ENCODE measurements around the gene APOA1.

Gene APOA1

DNA sequence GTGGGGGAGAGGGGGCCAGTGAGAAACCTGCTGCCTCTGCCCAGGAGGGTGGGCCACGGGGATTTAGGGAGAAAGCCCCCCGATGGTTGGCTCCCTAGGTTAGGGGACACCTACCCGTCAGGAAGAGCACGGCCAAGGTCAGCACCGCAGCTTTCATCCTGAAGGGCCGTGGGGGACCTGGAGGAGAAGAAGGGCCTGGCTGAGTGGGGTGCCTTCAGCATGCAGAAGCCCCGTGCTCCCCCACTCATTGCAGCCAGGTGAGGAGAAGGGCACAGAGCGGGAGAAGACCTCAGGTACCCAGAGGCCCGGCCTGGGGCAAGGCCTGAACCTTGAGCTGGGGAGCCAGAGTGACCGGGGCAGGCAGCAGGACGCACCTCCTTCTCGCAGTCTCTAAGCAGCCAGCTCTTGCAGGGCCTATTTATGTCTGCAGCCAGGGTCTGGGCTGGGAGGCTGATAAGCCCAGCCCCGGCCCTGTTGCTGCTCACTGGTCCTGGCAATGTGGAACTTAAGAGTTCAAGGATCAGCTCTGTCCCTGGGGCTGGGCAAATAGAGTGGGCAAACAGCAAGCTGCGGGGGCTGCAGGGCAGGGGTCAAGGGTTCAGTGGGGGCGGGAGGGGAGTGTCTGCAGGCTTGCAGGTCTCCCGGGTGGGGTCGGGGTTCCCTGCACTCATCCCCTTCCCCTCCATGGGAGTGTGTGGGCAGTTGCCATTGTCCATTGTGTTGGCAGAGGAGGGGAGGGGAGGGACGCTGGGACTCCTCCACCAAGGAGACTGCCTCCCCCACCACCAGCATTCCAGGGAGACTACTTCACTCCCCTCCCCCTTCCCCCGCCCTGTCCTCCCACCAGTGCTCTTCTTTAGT, at the start of gene APOA1:
TSS of gene APOA1 (minus strand) at position 392 of the 861 bp plus-strand sequence. CDS start at position 157, 235 bp downstream.
- ATAC-seq, result no peak
- DNase-seq, result no peak

DNA sequence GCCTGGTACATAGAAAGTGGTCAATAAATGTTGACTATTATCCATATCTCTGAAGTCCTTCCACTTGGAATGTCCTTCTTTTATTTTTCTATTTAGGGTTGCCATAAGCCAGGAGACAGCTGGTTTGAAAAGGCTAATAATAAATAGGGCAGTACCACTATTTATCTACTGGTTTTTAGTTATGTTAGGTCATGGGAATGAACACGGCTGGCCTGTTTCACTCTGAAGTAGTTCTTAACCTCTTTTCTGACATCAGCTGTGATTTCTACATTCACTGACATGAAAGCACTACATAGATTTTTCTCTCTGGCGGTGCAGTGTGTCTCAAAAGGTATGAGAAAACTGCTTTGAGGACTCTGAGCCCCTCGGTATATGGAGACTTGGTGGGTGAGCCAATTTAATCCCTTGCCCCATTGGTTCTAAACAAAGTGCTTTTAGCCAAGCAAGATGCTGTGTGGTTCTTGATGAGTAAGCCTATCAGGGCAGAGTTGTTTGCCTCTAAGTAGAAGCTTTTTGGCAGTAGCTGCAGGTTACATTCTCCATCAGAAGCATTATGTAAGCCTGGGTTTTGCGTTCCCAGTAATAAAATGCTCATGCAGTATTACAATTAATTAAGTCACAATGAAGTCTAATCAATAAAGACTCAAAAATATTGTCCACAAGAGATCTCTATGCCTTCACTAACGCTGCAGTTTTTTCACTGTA, 48.7 kb upstream of the APOA1 start:
- DNase-seq (no peak), ATAC-seq (no peak)

DNA sequence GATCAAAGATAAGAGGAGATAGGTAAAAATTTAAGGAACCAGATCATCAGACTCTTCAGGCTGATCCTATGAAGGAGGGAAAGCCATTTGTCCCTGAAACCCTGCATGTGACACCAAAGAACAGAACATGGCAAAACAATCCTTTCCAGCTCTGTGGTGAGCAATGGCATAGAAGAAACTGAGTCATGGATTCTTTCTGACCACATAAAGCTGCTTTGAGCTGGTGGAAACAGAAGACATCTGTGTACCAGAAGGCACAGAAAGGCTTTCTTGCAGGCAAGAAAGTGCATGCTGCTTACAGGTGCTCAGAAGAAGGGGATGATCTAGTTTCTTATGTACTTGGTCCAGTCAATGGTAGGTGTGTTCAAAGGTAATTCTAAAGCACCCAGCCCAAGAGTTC, 45.0 kb upstream of the APOA1 start:
- ATAC-seq (peak; percentile 92), DNase-seq (peak; percentile 7)

DNA sequence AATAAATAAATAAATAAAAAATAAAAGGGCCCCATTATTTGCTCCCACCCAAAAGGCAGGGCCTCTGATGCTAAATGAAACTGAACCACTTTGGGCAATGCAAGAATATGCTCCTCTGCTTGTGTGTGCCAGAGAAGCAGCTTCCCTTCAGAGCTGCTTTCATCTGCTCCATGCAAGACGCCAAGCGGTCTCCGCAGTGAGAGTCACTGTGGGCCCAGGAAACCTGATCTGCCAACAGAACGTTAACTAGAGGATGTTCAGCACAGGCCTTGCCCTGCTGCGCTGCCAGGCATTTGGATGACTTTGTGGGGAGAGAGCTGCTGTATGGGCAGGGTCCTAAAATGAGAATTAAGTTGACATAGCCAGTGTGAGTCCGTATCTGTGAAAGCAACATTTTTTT, 43.7 kb upstream of the APOA1 start:
- DNase-seq (no peak), ATAC-seq (no peak)

DNA sequence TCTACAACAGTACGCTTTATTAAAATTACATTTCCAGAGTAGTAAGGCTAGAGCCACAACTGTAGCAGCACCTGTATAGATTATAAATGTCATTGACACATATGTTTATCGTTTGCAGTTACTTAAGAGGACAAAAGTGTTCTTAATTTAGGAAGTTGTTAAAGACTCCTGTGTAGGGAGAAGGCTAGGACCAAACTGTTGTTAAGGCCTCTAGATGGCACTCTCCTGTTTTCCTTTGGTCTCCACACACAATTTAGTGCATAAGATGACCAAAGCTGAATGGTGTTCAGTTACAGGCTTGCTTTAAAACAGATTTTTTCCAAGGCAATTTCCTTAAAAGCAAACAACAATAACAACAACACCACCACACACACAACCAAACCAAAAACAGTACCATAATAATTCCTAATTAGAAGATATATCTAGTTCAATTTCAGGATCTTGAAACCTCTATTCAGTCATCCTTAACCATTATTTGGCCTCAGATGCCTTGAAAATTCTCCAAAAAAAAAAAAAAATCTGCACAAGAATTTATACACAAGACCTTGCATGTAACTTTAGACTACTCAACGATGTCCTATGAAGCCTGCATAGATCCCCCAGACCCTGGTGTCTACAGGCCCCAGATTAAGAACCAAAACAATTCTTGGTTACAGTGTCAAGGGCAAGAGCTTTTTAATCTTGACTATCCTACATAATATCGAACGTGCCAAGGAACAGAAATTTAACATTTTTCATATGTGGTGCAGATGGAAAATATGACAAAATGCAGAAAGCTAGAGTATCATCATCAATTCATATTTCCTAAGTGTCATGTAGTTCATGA, 42.6 kb upstream of the APOA1 start:
- ATAC-seq, result peak; percentile 58
- DNase-seq, result no peak

DNA sequence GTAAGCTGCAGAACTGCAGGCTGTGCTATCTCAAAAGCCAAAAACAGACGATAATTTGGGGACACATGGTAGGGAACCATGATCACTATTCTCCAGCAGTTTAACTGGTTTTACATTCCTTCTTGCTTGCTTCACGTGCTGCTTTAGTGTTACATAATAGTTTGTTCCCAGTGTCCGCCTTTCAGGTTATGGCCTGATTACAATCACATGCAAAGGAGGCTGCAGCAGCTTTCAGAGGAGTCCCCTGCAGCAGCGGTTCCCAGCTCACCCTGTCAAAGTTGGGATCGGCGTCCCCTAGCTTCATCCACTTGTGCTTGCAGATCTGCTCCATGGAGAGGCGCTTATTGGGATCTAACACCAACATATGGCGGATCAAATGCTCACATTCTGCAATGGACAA, 39.2 kb upstream of the APOA1 start:
- DNase-seq, result no peak
- ATAC-seq, result no peak

DNA sequence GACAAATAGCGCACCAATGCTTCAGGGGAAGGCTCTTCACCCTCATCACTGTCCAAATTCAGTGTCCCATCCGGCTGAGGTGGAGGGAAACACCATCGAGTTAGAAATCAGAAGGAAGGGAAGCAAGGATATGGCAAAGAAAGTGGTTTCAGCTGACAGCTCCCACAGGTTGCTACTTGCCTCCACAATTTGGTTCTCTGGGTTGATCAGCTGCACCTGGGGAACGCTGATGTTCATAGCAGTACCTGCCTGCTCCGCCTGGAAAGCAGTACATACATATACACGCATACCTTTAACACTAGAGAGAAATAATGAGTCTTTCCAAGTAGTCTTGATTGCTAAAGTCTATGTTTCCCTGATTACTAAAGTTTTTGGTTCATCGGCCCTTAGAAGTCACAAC, 37.8 kb upstream of the APOA1 start:
- DNase-seq (no peak), ATAC-seq (no peak)

DNA sequence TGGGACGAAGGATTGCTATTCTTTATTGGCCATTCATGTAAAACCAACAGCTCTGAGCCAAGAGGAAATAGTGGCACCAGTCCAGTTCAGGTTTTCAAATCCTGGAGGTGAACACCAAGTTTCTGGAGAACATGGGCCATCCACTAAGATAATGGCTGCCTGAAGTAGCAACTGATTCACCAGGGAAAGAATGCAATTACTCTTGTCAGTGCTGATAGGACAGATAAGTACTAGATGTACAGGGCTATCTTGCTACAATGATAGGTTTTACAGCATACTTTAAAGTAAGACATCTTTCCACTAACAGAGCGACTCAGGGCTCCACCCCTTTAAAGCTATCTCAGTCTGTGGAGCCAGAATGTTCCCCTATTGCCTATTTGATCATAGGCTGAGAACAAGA, 36.8 kb upstream of the APOA1 start:
- no peak for DNase-seq
- ATAC-seq, result no peak

DNA sequence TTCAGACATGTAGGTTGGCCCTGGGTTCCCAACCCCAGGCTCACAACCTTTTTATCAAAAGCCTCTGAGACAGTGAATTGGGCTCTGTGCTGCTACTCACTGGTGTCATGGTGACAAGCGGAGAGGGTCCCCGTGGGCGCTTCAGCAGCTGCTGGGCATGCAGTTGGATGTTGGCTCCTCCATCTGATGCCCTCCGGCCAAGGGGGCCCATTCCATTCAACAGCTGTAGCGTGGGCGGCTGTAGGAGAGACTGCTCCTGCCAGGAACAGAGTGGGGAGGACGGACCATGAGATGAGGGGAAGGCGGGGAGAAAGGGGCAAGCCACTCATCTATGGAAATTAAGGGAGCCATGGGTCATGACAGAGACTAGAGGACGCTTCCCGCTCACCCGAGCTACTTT, 36.0 kb upstream of the APOA1 start:
- ATAC-seq, result no peak
- DNase-seq, result no peak

DNA sequence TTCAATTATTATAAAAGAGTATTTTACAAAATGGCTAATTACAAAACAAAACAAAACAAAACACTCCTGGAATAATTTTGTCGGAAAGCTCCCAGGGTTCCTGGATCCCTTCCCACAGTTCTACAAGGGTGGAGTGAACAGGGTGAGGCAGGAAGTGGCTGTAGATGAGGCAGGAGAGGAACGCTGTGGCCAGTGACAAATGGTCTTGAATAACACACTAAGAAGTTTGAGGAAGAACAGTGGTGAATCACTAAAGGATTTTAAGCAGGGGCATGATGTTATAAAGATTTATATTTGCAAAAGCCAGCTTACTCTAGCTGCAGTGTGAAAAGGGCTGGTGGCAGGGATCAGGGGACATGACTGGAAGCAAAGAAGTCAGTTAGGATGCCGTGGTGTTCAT, 33.8 kb upstream of the APOA1 start:
- ATAC-seq (no peak), DNase-seq (no peak)

DNA sequence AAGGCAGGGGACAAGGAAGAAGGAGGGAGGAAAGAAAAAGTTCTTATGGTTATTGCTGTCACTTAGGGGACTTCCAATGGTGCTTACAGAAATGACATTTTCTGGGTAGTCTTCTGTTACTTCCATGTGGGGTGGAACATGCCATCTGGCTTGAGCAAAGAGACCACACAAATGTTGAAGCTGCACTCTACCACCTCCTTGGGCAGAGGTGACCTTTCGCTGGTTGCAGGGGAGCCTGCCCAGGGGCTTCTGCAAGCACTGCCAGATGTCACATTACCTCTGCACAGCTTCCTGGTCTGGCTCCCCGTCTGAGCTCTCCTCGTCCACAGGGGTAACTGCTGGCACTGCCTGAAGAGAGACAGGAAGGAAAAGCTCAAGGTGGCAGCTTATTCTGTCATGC, 32.6 kb upstream of the APOA1 start:
- peak; percentile 19 for ATAC-seq
- DNase-seq, result no peak

DNA sequence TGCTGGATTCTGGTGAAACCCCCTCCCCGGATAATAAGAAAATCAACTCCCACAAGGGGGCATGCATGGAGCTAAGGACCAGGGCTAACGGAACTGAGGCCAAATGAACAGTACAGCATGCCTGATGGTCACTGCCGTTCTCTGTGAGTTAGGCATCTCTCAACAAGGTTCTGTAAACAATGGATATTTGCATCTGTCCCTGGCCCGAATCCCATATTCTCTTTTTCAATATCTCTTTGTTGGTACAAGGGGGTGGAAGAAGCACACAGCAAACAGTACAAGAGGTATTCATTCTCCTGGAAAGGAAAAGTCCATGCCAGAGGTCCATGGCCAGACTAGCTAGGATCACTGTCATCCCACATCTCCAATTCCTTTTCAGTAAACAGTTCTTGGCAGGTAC, 32.2 kb upstream of the APOA1 start:
- no peak for ATAC-seq

DNA sequence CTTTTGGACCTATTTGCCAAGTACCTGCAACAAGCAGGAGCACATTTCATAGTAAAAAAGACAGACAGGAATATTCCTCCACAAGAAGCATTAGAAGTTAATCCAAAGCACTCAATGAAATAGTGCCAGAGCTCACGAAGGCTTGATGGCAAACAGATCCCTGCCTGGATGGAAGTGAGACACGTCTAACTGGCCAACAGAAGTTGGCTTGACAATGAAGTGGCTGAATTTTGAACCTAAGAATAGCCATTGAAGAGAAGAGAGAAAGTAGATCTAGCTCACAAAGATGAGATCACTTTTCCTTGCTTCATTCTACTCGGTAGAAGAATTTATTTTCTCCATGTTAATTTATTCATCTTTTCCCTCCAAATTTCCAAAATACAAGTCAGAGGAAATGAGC, 30.6 kb upstream of the APOA1 start:
- ATAC-seq, result no peak
- no peak for DNase-seq

More for the DNA sequence above, 32.2 kb upstream of the APOA1 start:
- DNase-seq, result no peak

DNA sequence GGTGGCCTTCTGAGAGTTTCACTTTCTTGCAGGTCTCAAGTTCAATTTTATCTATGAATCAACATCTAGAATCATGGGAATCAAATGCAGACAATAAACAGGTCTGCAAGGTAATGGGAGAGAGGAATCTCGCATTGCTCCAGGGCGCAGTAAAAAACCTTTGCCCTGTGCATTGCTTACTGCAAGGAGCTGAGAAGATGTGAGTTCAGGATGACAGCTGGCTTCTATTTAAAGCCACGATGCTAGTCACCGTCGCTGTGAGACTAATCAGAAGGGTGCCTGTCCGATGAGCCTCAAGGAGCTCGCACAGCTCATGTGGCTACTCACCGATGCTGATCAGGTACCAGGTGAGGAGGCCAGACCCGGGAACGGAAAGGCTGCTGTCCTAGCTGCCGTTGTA, 30.2 kb upstream of the APOA1 start:
- ATAC-seq (no peak), DNase-seq (no peak)

DNA sequence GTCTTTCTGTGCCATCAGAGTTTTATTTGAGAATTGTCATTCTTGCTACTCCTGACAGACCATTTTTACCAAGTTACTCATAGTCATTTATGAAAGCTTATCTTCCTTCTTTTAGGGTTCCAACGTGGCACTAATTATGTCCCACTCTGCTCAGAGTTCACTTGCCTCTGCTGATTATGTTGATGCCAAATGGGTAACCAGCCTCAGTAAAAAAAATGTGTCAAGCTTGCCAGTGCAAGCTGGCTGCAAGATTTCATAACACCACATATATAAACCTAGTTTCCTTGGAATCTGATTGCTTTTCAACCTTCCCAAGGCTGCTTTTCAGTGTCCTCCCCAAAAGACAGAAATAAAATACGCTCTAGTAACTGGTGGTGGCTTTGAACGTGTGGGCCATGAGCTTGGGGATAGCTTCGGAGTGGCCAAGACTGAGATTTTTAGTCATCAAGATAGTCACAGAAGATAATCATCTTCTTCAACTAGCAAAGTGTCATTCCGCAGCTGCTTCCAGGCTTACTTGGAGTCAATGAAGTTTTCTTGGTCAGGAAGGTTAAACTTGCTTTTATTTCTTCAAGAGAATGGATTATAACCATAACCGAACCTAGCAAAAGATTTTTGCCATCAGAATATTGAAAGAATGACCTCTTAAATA, 29.5 kb upstream of the APOA1 start:
- DNase-seq (no peak), ATAC-seq (no peak)

DNA sequence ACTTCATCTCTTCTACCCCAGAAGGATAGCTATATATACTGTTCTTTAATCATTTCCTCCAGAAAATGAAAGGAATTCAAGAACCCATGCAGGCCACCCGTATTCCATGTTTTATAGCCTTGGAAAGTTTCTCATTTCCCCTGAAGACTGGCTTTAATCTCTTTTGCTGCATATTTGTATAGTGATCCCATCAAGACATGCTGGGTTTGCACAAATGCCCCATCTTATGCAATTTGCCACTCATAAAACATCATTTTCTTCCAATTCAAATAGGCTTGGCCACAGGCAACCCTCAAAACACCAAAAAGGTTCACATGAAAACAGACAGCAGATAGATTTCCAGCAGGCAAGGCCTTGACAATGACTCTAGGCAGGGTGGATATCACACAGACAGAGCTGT, 28.3 kb upstream of the APOA1 start:
- DNase-seq (no peak), ATAC-seq (no peak)

DNA sequence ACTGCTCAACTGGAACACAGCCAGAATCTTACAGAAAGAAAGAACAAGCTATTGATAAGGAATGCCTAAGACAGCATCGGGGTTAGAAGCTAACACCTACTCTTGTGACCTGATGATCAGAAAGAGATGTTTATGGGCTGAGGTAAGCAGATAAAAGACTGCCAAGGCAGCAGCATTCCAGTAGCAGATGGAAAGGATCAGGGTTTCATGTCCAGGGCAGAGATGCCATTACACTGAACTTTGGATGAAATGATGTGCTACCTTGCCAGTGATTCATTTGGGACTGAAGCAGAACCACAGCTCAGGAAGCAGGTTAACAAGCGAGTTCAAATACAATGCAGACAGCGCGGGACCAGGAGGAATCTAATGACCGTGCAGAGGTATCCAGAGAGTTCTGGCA, 27.1 kb upstream of the APOA1 start:
- no peak for DNase-seq
- ATAC-seq, result no peak

DNA sequence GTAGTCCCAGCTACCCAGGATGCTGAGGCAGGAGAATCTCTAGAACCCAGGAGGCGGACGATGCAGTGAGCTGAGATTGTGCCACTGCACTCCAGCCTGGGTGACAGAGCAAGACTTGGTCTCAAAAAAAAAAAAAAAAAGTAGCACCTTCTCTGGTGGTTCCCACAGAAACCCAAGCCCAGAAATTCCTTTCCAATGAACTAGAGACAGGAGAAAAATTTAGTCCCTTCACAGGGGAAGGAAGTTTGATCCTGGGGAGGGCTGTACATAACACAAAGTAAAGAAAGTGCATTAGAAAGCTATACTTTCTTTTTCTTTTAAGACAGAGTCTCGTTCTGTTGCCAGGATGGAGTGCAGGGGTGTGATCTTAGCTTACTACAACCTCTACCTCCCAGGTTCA, 25.5 kb upstream of the APOA1 start:
- ATAC-seq (no peak), DNase-seq (no peak)

DNA sequence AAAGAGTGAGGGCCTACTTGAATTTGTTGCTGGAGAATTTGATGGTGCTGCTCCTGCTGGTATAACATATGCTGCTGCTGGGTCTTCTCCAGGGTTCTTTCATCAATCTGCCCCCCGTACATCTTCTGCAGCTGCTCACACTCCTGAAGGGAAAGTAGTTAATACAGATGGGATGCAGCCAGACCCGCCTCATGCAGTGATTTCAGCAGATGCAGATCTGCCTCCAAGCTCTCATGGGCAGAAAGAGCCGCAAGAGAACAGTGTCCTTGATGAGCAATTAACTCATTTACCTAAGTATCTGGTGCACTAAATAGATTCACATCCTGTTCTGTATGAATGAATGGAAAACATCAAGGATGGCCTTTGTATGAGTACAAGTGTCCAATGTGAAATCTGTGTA, 24.8 kb upstream of the APOA1 start:
- DNase-seq (no peak), ATAC-seq (no peak)

DNA sequence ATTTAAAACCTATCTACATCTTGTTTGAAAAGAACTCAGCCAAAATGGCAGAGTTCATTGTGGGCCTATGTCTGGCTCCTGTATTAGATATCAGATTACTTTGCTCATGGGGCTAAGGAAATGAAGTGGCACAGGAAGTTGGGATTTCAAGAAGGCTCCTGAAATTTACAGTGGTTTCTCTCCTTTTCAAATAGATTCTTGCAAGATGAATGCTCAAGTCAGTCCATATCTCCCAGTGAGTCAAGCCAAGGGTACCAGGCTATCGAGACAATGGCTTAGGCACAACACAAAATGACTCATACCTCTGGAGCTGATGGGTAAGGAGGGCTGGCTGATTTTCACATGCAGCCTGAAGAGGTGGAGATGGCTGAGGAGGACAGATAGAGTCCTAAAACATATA, 24.1 kb upstream of the APOA1 start:
- no peak for DNase-seq
- ATAC-seq, result no peak

DNA sequence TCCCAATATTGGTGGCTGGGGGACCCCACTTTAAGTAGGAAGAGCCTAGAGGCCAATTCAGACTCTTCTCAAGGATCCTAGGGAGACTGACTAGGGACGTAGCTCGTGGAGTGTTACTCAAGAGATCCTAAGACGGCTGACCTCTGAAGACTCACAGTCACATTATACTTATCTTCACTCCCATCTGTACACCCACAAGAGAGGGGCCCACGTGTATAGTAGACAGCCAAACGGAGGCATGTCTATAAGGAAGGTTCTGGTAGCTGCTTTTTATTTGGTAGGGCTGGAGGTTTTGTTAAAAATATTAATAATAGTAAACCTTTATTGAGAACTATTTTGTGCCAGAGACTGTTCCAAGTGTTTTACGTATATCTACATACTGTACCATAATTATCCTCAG, 22.9 kb upstream of the APOA1 start:
- ATAC-seq (no peak), DNase-seq (no peak)

DNA sequence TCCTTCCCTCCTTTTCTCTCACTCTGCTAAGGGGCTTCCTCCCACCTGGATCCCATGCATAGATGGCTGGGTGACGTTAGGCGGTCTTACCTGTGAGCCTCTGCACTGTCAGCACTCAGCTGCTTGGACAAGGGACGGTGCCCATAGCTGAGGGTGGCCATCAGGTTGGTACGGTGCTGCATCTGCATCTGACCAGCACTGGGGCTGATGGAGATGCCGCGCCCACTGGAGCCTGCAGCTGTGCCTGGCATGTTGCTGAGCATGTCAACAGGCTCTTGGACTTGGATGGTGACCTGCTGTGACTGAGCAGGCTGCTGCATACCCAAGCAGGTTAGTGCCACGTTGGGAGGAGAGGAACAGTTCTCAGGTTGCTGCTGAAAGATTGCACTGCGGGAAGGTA, 21.8 kb upstream of the APOA1 start:
- no peak for ATAC-seq

More for the DNA sequence above, 21.8 kb upstream of the APOA1 start:
- DNase-seq, result no peak

All from stimulated activated naive CD8-positive, alpha-beta T cell treated with anti-CD3 and anti-CD28 coated beads, Interleukin-15, Interleukin-2, amounts not matched to agents 100 U/mL and 50 U/mL, for 24 hours (primary cell).